ENCODE measurements around the gene DYNLT4.

GRCh38 chr1:44792736-44793502, 14.2 kb downstream of the DYNLT4 start:
- no peak for TF ChIP-seq CTCF (IDR thresholded peaks at IDR 0.05)
- no peak for TF ChIP-seq POLR2A (IDR thresholded peaks at IDR 0.05)
